ENCODE measurements around the gene FUT6.
"Not testable (repeated sequence)": the region's sequence is repeated elsewhere in the genome, so short reads cannot be mapped to it uniquely, and the experiment has no call there.

The FUT6 gene

DNA sequence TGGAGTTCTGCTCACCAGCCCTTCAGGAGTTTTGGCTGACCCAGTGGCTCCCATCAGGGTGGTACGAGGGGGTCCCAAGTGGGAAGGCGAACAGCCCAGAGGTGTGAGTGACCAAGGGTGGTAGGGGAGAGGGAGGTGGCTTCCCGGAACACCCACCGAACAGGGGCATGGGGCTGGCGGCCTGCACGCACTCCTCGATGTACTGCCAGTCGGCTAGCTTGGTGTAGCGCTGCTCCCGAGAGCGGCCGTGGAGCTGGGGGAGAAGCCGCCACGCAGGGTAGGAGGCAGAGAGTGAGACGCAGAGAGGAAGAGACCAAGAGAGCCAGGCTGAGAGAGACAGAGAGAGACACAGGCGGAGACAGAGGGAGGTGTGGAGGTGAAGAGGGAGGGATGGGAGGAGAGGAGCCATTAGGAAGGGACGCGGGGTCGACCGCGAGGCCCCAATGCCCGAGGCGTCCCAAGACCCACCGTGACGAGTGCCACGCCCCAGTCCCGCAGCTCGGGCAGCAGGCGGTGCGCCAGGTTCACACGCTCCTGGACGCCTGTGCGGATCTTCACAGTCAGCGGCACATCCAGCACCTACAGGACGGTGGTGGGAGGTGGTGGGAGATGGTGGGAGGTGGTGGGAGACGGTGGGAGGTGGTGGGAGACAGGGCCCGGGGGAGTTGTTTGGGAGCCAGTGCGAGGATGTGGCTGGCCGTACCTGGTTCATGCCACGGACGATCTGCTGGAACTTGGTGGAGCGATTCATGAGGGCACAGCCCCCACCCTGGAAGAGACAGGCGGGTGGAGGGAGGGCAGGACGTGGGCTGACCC is 52.7 kb downstream of the FUT6 start:
- no peak overlapping the region for H3K4me3 Mint-ChIP-seq
- no peak overlapping the region for H3K27ac Mint-ChIP-seq
- peaks cover 18% of the 10 kb centered on the region for H3K4me1 Mint-ChIP-seq (ENCODE audit: low read depth)
- no peaks in the 10 kb centered on the region for H3K9me3 Mint-ChIP-seq
- peaks cover 87% of the 10 kb centered on the region for H3K36me3 Mint-ChIP-seq (ENCODE audit: low read depth)
- H3K27me3 Mint-ChIP-seq: no peaks in the 10 kb centered on the region
- intact Hi-C loops (cut with micrococcal nuclease): no loop called here

DNA sequence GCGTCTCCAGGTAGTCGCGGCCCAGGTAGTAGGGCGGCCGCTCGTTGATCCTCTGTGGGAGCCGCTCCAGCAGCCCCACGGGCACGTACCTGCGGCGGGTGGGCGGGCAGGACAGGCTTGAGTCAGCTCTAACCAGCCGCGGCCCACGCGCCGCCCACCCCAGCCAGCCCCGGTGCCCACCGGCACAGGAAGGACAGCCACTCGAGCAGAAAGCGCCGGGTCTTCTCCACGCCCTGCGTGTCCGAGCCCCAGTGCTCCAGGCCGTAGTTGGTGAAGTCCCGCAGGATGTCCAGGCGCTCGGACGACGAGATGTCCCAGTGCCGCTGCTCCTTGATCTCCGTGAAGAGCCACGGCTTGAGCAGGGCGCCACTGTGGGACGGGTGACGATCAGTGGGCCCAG is 54.1 kb downstream of the FUT6 start:
- no peak overlapping the region for H3K27ac Mint-ChIP-seq
- peaks cover 78% of the 10 kb centered on the region for H3K36me3 Mint-ChIP-seq (ENCODE audit: low read depth)
- peaks cover 17% of the 10 kb centered on the region for H3K4me1 Mint-ChIP-seq (ENCODE audit: low read depth)
- no peaks in the 10 kb centered on the region for H3K9me3 Mint-ChIP-seq
- intact Hi-C loops (cut with micrococcal nuclease): no loop called here
- no peaks in the 10 kb centered on the region for H3K27me3 Mint-ChIP-seq
- H3K4me3 Mint-ChIP-seq: no peak overlapping the region

DNA sequence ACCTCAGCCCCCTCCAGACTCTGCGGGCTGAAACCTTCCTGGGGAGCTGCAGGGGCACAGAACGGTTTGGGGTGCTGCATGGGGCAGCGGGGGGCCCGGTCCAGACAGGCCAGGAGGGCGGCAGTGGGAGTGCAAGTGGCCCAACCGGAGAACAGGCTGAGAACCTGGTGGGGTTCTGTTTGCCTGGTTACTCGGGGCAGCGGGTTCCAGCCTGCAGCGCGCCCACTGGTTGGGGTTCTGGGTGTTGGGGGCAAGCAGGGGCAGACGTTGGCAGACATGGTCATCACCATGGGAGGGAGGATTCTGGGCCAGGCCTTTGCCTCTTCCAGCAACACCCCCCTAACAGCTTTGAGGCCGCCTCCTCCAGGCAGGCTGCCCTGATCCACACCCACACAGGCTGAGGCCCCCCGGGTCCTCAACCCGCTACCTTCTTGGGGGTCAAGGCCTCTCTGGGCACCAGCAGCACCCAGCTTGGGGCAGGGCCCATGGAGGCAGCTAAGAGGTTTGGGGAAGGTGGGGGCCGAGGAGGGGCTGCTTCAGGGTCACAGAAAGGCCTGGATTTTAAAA is 54.8 kb downstream of the FUT6 start, which contains the start of gene PRR22:
Gene PRR22 (minus strand): TSS at position 166 of the 567 bp plus-strand sequence. CDS start 86 bp downstream, at position 80.
- intact Hi-C loops (cut with micrococcal nuclease): no loop called here
- H3K4me1 Mint-ChIP-seq (ENCODE audit: low read depth): peaks cover 12% of the 10 kb centered on the region
- H3K27me3 Mint-ChIP-seq: no peaks in the 10 kb centered on the region
- no peak within 1 kb of the TSS for H3K4me3 Mint-ChIP-seq
- no peaks in the 10 kb centered on the region for H3K9me3 Mint-ChIP-seq
- H3K36me3 Mint-ChIP-seq (ENCODE audit: low read depth): peaks cover 70% of the 10 kb centered on the region
- H3K27ac Mint-ChIP-seq: no peak within 1 kb of the TSS

DNA sequence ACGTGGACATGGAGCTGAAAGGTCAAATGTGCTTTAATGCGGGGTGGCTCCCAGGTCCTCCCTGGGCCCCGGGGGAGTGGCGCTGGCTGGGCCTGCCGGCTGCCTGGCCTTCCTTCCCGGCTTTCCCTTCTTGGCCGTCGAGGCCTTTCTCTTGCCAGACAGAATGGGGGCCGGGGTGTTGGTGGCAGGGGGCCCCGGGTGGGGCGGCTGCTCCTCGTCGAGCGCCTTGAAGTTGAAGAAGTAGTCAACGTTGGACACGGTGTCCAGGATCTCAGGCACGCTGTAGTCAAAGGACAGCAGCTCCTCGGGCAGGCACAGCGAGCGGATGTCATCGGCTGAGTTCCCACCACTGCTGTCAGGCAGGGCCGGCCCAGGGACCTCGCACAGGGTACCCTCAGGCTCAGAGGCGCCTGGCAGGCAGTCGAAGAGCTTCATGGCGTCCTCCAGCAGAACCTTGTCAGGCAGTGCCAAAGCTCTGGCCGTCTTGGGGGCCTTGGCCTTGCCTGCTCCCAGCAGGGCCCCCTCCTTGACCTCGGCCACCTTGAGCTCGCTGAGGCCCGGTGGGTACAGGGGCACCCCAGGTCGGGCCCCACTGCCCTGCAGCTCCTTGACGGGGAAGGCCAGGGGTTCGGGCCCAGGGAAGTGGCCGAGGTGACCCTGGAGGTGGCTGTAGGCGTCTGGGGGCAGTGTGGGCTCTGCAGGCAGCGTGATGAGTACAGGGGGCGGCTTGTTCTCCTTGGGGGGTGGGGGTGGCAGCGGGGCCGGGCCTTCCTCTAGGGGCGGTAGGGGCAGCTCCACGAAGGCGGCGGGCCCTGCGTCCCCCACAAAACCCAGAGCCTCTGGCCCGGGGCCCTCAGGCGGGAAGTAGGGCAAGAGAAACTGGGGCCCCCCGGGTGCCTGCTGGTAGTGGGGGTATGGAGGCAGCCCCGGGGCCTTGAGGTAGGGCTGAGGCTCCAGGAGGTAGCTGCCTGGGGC is 56.3 kb downstream of the FUT6 start:
- H3K27ac Mint-ChIP-seq: no peak overlapping the region
- intact Hi-C loops (cut with micrococcal nuclease): no loop called here
- no peaks in the 10 kb centered on the region for H3K27me3 Mint-ChIP-seq
- H3K36me3 Mint-ChIP-seq (ENCODE audit: low read depth): peaks cover 56% of the 10 kb centered on the region
- H3K4me3 Mint-ChIP-seq: no peak overlapping the region
- no peaks in the 10 kb centered on the region for H3K9me3 Mint-ChIP-seq
- peaks cover 8% of the 10 kb centered on the region for H3K4me1 Mint-ChIP-seq (ENCODE audit: low read depth)

DNA sequence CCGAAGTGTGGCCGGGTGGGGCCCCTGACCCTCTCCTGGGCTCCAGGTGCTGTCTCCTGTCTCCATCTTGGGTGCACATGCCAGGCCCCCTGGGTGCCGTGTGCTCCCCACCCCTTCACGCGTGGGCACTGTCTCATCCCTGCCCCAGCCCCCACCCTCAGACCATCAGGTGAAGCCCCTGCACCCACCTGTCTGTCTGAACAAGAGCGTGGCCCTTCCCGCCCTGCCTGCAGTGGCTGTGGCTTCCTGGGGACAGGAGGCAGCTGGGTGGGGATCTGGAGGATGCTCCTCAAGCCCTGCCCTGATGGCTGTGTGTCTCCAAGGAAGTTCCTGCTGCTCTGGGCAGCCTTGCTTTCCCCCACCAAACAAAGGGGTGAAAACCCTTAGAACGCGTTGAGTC is 57.2 kb downstream of the FUT6 start:
- H3K4me1 Mint-ChIP-seq (ENCODE audit: low read depth): peaks cover 5% of the 10 kb centered on the region
- H3K27ac Mint-ChIP-seq: no peak overlapping the region
- no peaks in the 10 kb centered on the region for H3K27me3 Mint-ChIP-seq
- intact Hi-C loops (cut with micrococcal nuclease): no loop called here
- peaks cover 47% of the 10 kb centered on the region for H3K36me3 Mint-ChIP-seq (ENCODE audit: low read depth)
- no peak overlapping the region for H3K4me3 Mint-ChIP-seq
- H3K9me3 Mint-ChIP-seq: no peaks in the 10 kb centered on the region

DNA sequence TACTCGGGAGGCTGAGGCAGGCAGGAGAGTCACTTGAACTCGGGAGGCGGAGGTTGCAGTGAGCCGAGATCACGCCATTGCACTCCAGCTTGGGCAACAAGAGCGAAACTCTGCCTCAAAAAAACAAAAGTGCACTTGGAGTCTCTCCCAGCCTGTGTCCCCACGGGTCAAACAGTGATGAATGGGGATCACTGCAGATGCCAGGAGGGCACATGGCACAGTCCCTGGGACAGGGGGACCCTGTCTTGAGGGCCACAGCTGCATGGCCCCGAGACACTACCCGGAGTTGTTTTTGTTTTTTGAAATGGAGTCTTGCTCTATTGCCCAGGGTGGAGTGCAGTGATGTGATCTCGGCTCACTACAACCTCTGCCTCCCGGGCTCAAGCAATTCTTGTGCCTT is 58.6 kb downstream of the FUT6 start:
- H3K27ac Mint-ChIP-seq; H3K4me1 Mint-ChIP-seq (ENCODE audit: low read depth); H3K27me3 Mint-ChIP-seq; H3K9me3 Mint-ChIP-seq; intact Hi-C loops (cut with micrococcal nuclease); H3K4me3 Mint-ChIP-seq: not testable (repeated sequence)
- H3K36me3 Mint-ChIP-seq (ENCODE audit: low read depth): peaks cover 33% of the 10 kb centered on the region

All from dendritic cell treated with granulocyte-macrophage colony-stimulating factor and Interleukin-4, amounts not matched to agents 40 ng/mL and 50 ng/mL, for 4 days (primary cell).